LHCN-M2 (cell line): ENCODE measurements around the gene ITM2C. TPM values are rescaled to one million over a fixed set of nuclear protein-coding genes. Genes with fewer than 3 reads are reported as not detected.
A peak's percentile ranks its signal among the peaks of the same experiment; 100 is the strongest.

Experiments
- DNase-seq: peaks from one replicate; pipeline ENCODE4 v3.0.0-alpha.2; 2012; ENCODE audit warnings: low read depth
- total RNA-seq: library from RNA; depleted of rRNA; stranded (reverse); fragments of >200 nt; gene quantifications from 2 replicates; pipeline ENCODE4 v1.2.3, GENCODE V29; 2014

Gene ITM2C
- total RNA-seq, 1 experiment from 2014 or later: 29.0 TPM

DNA sequence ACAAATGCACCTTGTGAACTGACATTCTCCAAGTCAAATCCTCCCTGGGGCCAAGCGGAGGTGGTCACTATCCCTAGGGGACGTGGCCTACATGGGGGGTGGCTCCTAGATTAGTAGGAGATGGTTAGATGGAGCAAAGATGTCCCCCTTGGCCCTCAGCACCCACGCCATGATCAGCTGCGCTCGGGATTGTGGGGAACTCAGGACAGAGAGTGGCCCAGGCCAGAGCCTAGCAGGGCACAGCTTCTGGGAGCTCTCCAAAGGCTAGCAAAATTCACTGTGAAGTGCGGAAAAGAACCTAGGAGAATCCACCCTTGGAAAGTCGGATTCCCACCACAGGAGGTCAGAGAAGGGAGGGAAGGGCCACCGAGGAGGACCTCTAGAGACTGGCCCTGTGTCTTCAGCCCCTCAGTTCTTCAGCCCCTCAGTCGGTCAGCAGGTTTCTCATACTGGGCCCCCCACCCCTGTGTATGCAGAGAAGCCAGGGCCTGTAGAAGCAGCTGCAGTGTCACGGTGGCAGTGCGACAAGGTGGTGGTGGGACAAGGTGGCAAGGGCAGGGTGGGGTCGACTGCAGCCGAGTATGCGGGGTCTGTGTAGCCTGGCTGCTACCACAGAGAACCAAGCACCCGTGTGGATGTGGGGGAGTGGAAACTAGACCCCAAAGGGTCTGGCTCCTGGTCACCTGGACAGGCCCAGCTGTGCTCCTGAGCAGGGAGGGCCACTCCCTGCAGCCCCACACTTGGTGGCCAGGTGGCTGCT is 41.9 kb downstream of the ITM2C start:
- no peak for DNase-seq

GRCh38 chr2:230907361-230908091 is 42.8 kb downstream of the ITM2C start:
- DNase-seq: no peak

GRCh38 chr2:230908092-230908594 is 43.4 kb downstream of the ITM2C start:
- no peak for DNase-seq

- peak; percentile 87 for DNase-seq
Observed at GRCh38 chr2:230908595-230909191, 44.0 kb downstream of the ITM2C start.

GRCh38 chr2:230909841-230910545 is 45.3 kb downstream of the ITM2C start:
- no peak for DNase-seq

- DNase-seq: no peak
Observed at GRCh38 chr2:230910546-230911177, 45.9 kb downstream of the ITM2C start.

DNA sequence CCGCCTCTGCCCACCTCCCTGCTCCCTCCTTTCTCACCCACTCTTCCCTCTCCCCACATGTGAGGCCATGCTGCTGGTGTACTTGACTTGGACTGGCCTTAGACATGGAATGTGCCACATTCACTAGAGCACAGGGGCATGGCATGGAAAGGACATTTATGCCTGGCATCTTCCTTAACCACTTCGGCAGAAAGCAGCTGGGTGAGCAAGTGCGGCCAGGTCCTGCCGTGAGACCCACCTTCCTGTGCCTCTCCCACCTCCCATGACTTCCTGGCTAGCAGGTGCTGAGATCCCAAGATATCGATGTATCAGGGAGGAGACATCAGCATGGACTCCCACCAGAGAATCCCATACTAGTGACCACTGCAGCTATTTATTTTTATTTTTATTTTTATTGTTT is 47.3 kb downstream of the ITM2C start:
- DNase-seq: no peak

DNA sequence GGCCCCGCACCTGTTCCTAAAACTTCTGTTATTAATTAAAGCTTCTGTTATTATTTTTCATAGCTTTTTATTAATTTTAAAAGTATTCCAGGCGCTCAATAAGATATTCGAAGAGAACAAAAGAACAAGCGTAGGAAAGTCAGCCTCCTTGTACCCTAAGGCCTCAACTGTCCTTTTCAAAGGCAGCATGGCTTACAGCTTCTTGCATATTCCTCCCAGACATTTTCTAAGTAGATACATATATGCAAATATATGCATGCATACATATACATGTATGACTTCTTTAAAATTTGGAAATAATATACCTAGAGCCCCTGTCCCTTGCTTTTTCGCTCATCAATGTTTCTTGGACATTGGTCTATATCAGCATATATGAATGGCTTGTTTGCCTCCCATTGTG is 48.0 kb downstream of the ITM2C start:
- no peak for DNase-seq

GRCh38 chr2:230913406-230914143 is 48.8 kb downstream of the ITM2C start:
- DNase-seq: peak; percentile 15

GRCh38 chr2:230914886-230915285 is 50.1 kb downstream of the ITM2C start:
- no peak for DNase-seq

- no peak for DNase-seq
Observed at GRCh38 chr2:230915319-230915718, 50.6 kb downstream of the ITM2C start.

- no peak for DNase-seq
Observed at GRCh38 chr2:230916218-230916617, 51.5 kb downstream of the ITM2C start.

DNA sequence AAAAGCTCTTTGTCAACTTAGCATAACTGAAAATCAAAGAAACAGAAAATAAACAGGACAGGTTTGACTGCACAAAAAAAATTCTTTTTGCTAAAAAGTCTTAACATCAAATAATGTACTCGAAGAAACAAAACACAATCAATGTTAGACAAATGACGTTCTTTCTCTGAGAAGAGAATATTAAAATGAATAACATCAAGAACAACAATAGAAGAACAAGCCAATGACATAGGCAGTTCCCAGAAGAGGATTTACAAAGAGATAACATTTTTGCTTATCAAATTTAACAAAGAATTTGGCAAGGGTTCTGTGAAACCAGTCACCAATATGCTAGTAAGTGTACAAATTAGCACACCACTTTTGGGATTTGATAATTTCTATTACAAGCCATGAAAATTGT is 54.5 kb downstream of the ITM2C start:
- DNase-seq: no peak

DNA sequence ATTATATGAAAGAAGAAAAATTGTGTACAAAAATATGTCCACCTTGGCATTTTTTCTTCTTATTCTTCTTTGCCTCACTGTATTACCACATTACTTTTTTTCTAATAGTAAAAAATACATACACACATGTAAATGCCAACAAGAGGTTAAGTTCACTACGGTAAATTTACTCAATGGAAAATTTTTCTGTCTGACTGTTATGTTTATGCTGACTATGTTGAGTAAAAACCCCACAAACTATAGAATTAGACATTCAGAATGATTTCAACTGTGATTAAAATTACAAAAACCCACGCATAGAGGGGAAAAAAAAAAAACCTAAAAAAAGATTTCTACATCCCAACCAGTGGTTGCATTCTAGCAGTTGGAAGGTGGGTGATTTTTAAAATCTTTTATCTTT is 54.9 kb downstream of the ITM2C start:
- no peak for DNase-seq

- DNase-seq: no peak
Observed at GRCh38 chr2:230920167-230920566, 55.4 kb downstream of the ITM2C start.

GRCh38 chr2:230921806-230922595 is 57.3 kb downstream of the ITM2C start:
- no peak for DNase-seq

DNA sequence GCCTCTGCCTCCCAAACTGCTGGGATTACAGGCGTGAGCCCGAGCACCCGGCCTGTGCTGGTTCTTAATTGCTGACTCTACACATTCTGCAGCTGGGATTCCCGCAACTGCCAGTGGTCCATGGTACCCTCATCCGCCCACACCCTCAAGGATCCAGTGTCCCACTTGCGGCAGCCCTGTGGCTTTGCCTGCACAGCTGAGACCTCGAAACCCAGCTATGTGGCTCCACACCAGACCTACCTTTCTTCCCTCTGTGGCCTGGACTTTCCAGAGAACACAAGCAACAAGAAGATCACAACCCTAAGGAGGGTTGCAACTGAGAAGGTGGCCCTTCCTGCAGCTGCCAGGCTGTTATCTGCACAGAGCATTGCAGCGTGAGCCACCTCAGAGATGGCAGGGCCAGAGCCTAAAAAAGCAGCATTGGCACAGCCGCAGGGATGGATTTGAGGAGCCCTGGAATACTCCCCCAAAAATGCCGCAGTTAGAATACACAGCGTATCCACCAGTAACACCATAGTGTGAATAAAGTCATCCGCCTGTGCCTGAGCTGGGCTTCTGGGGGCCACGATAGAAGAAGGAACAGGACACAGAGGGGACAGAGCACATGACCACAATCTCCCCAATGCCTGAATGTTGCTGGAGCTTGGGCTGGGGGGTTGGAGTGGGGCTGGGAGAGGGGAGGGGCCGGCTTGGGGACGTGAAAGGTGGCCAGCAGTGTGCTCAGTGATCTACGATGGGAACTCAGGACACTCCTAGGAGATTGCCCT is 58.4 kb downstream of the ITM2C start:
- DNase-seq: no peak

DNA sequence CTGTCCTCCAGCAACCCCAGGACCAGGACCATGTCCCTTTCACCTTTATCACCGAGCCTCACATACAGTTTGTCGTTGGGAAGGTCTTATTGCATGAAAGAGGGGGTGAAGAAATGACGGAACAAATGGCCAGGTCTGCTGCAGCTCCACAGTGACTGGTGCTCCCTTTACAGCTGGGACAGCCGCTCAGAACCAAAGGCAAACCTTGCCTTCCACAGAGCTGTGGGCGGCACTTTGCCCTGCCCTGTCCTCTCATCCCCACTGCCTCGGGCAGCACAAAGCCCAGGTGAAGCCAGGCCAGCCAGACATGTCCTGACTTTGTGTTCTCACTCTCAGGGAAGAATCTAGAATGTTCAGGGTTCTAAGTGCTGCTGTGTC is 59.3 kb downstream of the ITM2C start:
- DNase-seq: no peak
